Ascending aorta (tissue), 2 donors: Measurements from ENCODE around the gene ARHGAP26. TPM values are rescaled to one million over a fixed set of nuclear protein-coding genes. Genes with fewer than 3 reads are reported as not detected.

Source experiments
- DNase-seq, 2 donors: peaks; one replicate each; pipeline ENCODE4 v3.0.0-alpha.2; 2019; ENCODE audit warnings: low spot score in 2 of 2
- H3K27ac ChIP-seq, 2 donors: fragments of 200-600 bp; sonication (generic); one replicate each; pipeline ENCODE4 v1.5.1; 2016 to 2017; ENCODE audit warnings: mild to moderate bottlenecking in 1 of 2
- H3K27me3 ChIP-seq: fragments of 200-600 bp; sonication (generic); one replicate; pipeline ENCODE4 v1.5.1; 2017
- H3K36me3 ChIP-seq, 2 donors: fragments of 200-600 bp; sonication (generic); one replicate each; pipeline ENCODE4 v1.5.1; 2016
- H3K4me1 ChIP-seq, 2 donors: fragments of 200-600 bp; sonication (generic); one replicate each; pipeline ENCODE4 v1.5.1; 2016 to 2017; ENCODE audit warnings: mild to moderate bottlenecking in 1 of 2
- H3K4me3 ChIP-seq, 2 donors: fragments of 200-600 bp; sonication (generic); one replicate each; pipeline ENCODE4 v1.5.1; 2016 to 2017; ENCODE audit warnings: mild to moderate bottlenecking in 1 of 2
- H3K9me3 ChIP-seq, 2 donors: fragments of 200-600 bp; sonication (generic); one replicate each; pipeline ENCODE4 v1.5.1; 2016
- CTCF ChIP-seq, 3 experiments: fragments of 200-600 bp in 2 of 3; fragments of 450-650 bp in 1 of 3; sonication (generic) in 2 of 3; IDR thresholded peaks; one replicate each; pipeline ENCODE4 v1.5.1; 2016 to 2019; ENCODE audit warnings: antibody characterized with exemption in 3 of 3, mild to moderate bottlenecking in 1 of 3, moderate library complexity in 1 of 3
- intact Hi-C: fragments of 100-400 bp; cut with DNase I; formaldehyde crosslinking; loops from one replicate; pipeline ENCODE4 v1.15.1; 2023
- total RNA-seq: library from RNA; depleted of rRNA; stranded (reverse); fragments of >200 nt; gene quantifications from one replicate; pipeline ENCODE4 v1.1.0, GENCODE V29; 2016

The ARHGAP26 gene
- total RNA-seq, 1 donor from 2014 or later: 34.9 TPM

- H3K4me1 ChIP-seq: peaks cover 0 to 18% of the 10 kb centered on the region in 2 donors
- H3K27me3 ChIP-seq: no peaks in the 10 kb centered on the region
- no peak for DNase-seq
- intact Hi-C loops: loop anchor here (5.0 to 10.0 kb wide), 4 partner anchors 230 to 872 kb away; partner anchors contain the start of gene GNPDA1
- no peaks in the 10 kb centered on the region for H3K9me3 ChIP-seq
- H3K36me3 ChIP-seq: no peaks in the 10 kb centered on the region
- no peak for TF ChIP-seq CTCF (IDR thresholded peaks at IDR 0.05)
- no peak overlapping the region for H3K4me3 ChIP-seq
- H3K27ac ChIP-seq: no peak overlapping the region
These were observed 116.8 kb downstream of the ARHGAP26 start for GRCh38 chr5:142886956-142887355.

- Histone ChIP-seq H3K9me3 (no peaks in the 10 kb centered on the region), H3K4me3 (no peak overlapping the region), H3K27me3 (no peaks in the 10 kb centered on the region), H3K36me3 (no peaks in the 10 kb centered on the region), H3K27ac (no peak overlapping the region), H3K4me1 (peaks cover 0 to 3% of the 10 kb centered on the region in 2 donors)
- no peak for DNase-seq
- intact Hi-C loops: loop anchor here (5.0 to 10.0 kb wide), 4 partner anchors 231 to 874 kb away; partner anchors contain the start of gene GNPDA1
- TF ChIP-seq CTCF (IDR thresholded peaks at IDR 0.05): peak; percentile 70 to 79 (median 75)
These were observed 118.4 kb downstream of the ARHGAP26 start for GRCh38 chr5:142888469-142889085.

- H3K27ac ChIP-seq: no peak overlapping the region
- DNase-seq: no peak
- intact Hi-C loops: no loop called here
- H3K4me3 ChIP-seq: no peak overlapping the region
- peaks cover 4 to 5% of the 10 kb centered on the region in 2 donors for H3K36me3 ChIP-seq
- no peaks in the 10 kb centered on the region for H3K9me3 ChIP-seq
- peaks cover 0 to 2% of the 10 kb centered on the region in 2 donors for H3K4me1 ChIP-seq
- no peaks in the 10 kb centered on the region for H3K27me3 ChIP-seq
- no peak for TF ChIP-seq CTCF (IDR thresholded peaks at IDR 0.05)
These were observed 121.8 kb downstream of the ARHGAP26 start for GRCh38 chr5:142892021-142892420.

- Histone ChIP-seq H3K36me3 (peaks cover 5 to 14% of the 10 kb centered on the region in 2 donors), H3K27me3 (no peaks in the 10 kb centered on the region), H3K9me3 (no peaks in the 10 kb centered on the region), H3K27ac (no peak overlapping the region), H3K4me1 (peaks cover 0 to 2% of the 10 kb centered on the region in 2 donors), H3K4me3 (no peak overlapping the region)
- DNase-seq: no peak
- intact Hi-C loops: no loop called here
- no peak for TF ChIP-seq CTCF (IDR thresholded peaks at IDR 0.05)
These were observed 124.1 kb downstream of the ARHGAP26 start for GRCh38 chr5:142894315-142894714.

GRCh38 chr5:142894749-142895148 is 124.6 kb downstream of the ARHGAP26 start:
- H3K4me1 ChIP-seq: peaks cover 0 to 2% of the 10 kb centered on the region in 2 donors
- no peak for TF ChIP-seq CTCF (IDR thresholded peaks at IDR 0.05)
- H3K4me3 ChIP-seq: no peak overlapping the region
- no peaks in the 10 kb centered on the region for H3K9me3 ChIP-seq
- intact Hi-C loops: no loop called here
- peaks cover 5 to 14% of the 10 kb centered on the region in 2 donors for H3K36me3 ChIP-seq
- no peaks in the 10 kb centered on the region for H3K27me3 ChIP-seq
- no peak for DNase-seq
- no peak overlapping the region for H3K27ac ChIP-seq
